Measurements from ENCODE around the gene NOD1. TPM values are rescaled to one million over a fixed set of nuclear protein-coding genes. Genes with fewer than 3 reads are reported as not detected.

The NOD1 gene
- total and polyA plus RNA-seq, 2 of the 13 experiments (the other 11 are each of a cell fraction or from before 2014, with no cell fraction given): 1.7 to 2.9 TPM

DNA sequence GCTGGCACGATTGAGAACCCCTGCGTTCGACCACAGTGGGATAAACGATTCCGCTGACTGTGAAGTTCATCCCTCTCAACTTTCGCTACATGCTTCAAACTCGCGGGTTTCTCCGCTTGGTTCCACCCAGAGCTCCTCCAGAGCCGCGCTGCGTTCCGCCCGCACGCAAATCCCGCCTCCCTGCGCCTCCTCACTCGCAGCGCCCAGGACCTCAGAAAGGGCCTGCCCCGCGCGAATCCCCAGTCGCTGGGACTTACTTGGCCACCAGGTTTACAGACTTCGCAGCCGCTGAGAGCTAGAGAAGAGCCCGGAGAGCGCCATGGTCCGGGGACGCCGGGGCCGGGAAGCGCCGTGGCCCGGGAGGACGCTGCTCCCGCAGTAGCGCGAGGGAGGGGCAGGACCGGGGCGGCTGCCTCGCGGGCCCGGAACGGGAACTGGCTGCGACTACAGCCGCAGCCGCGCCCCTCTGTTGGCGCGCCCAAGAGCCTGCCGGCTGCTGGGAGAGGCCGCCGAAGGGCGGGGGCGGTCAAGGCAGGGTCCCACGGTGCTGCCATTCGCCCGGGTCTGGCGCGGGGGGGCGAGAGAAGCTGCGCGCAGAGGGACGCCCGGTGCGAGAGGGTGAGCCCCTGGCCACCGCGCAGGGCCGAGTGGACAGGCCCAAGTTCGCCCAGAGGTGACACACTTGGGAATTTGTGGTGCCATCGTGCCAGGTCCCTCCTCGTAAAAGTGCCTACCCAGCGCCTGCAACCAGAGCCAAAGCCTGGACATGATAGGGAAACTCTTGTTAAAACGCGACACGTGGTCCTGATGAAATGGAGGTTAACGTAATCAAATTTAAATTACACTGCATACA lies at the start of gene NOD1 (continued):
- TF ChIP-seq, protein P1, sequence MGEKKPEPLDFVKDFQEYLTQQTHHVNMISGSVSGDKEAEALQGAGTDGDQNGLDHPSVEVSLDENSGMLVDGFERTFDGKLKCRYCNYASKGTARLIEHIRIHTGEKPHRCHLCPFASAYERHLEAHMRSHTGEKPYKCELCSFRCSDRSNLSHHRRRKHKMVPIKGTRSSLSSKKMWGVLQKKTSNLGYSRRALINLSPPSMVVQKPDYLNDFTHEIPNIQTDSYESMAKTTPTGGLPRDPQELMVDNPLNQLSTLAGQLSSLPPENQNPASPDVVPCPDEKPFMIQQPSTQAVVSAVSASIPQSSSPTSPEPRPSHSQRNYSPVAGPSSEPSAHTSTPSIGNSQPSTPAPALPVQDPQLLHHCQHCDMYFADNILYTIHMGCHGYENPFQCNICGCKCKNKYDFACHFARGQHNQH (CRISPR knock-in tag; IDR thresholded peaks at IDR 0.05): peak; percentile 37; the same call in 1 of the 2 replicates
- TF ChIP-seq NCOR1 (IDR thresholded peaks at IDR 0.05; ENCODE audit: borderline replicate concordance, low read length) (no peak), ESRRA (CRISPR knock-in tag; IDR thresholded peaks at IDR 0.05; ENCODE audit: low read depth) (0 out of 2 replicates have a peak, but pooled peaks have one; percentile 34), POGZ (CRISPR knock-in tag; IDR thresholded peaks at IDR 0.05) (peak; percentile 29), KLF11 (CRISPR knock-in tag; IDR thresholded peaks at IDR 0.05) (no peak; the same call in 1 of the 2 replicates), ZNF143 (CRISPR knock-in tag; IDR thresholded peaks at IDR 0.05) (no peak; the same call in 1 of the 2 replicates), SMC3 (IDR thresholded peaks at IDR 0.05; ENCODE audit: low read length) (no peak), ZNF788 (CRISPR knock-in tag; IDR thresholded peaks at IDR 0.05; ENCODE audit: borderline replicate concordance) (peak; percentile 55), SRY (CRISPR knock-in tag; IDR thresholded peaks at IDR 0.05) (no peak), SCMH1 (CRISPR knock-in tag; IDR thresholded peaks at IDR 0.05; ENCODE audit: borderline replicate concordance) (no peak), PAWR (CRISPR knock-in tag; IDR thresholded peaks at IDR 0.05; ENCODE audit: borderline replicate concordance) (no peak), ZNF441 (CRISPR knock-in tag; IDR thresholded peaks at IDR 0.05; ENCODE audit: borderline replicate concordance) (peak; percentile 74; the same call in 1 of the 2 replicates), MAZ (IDR thresholded peaks at IDR 0.05; ENCODE audit: borderline replicate concordance, low read depth, low read length) (0 out of 2 replicates have a peak, but pooled peaks have one; percentile 15), MAZ (CRISPR knock-in tag; IDR thresholded peaks at IDR 0.05; ENCODE audit: low read depth) (no peak; the same call in 1 of the 2 replicates), SIN3A (IDR thresholded peaks at IDR 0.05; ENCODE audit: borderline replicate concordance, low read depth, low read length) (no peak; the same call in 1 of the 2 replicates), ZNF792 (CRISPR knock-in tag; IDR thresholded peaks at IDR 0.05) (peak; percentile 66; the same call in 1 of the 2 replicates), ZSCAN25 (CRISPR knock-in tag; IDR thresholded peaks at IDR 0.05) (peak; percentile 57), U2AF2 (IDR thresholded peaks at IDR 0.05; ENCODE audit: low read depth, low read length) (no peak), RAD51 (IDR thresholded peaks at IDR 0.05; ENCODE audit: borderline replicate concordance) (no peak), HMGA1 (CRISPR knock-in tag; conservative IDR thresholded peaks at IDR 0.05) (no peak), AGO2 (optimal IDR thresholded peaks at IDR 0.05; ENCODE audit: low read depth, low read length) (peak; percentile 46), SRSF1 (optimal IDR thresholded peaks at IDR 0.05; ENCODE audit: low read depth, low read length) (peak; percentile 83), PTBP1 (IDR thresholded peaks at IDR 0.05; ENCODE audit: low read depth, low read length, poor library complexity, severe bottlenecking) (no peak)
- TF ChIP-seq, protein P2, sequence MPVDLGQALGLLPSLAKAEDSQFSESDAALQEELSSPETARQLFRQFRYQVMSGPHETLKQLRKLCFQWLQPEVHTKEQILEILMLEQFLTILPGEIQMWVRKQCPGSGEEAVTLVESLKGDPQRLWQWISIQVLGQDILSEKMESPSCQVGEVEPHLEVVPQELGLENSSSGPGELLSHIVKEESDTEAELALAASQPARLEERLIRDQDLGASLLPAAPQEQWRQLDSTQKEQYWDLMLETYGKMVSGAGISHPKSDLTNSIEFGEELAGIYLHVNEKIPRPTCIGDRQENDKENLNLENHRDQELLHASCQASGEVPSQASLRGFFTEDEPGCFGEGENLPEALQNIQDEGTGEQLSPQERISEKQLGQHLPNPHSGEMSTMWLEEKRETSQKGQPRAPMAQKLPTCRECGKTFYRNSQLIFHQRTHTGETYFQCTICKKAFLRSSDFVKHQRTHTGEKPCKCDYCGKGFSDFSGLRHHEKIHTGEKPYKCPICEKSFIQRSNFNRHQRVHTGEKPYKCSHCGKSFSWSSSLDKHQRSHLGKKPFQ (CRISPR knock-in tag; IDR thresholded peaks at IDR 0.05; ENCODE audit: insufficient replicate concordance): no peak
- TF ChIP-seq, protein P3, sequence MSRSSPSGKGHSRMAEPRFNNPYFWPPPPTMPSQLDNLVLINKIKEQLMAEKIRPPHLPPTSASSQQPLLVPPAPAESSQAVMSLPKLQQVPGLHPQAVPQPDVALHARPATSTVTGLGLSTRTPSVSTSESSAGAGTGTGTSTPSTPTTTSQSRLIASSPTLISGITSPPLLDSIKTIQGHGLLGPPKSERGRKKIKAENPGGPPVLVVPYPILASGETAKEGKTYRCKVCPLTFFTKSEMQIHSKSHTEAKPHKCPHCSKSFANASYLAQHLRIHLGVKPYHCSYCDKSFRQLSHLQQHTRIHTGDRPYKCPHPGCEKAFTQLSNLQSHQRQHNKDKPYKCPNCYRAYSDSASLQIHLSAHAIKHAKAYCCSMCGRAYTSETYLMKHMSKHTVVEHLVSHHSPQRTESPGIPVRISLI (CRISPR knock-in tag; IDR thresholded peaks at IDR 0.05; ENCODE audit: borderline replicate concordance): no peak

All from HepG2 (cell line).